Measurements from ENCODE around the gene SSH2.

- no peak for TF ChIP-seq POLR2A (IDR thresholded peaks at IDR 0.05)
- TF ChIP-seq CTCF (IDR thresholded peaks at IDR 0.05): no peak
- TF ChIP-seq POLR2AphosphoS5 (IDR thresholded peaks at IDR 0.05; ENCODE audit: insufficient read depth in 1 of 2, low read depth in 1 of 2): no peak
Observed at GRCh38 chr17:29620271-29620670, 309.8 kb downstream of the SSH2 start.
